Measurements from ENCODE around the gene BMP2.
A peak's percentile ranks its signal among the peaks of the same experiment; 100 is the strongest.

BMP2 gene

GRCh38 chr20:6768228-6769140, 998 bp downstream of the BMP2 start:
- DNase-seq, result peak; percentile 25 to 33

GRCh38 chr20:6769903-6770785, 2.7 kb downstream of the BMP2 start:
- no peak for DNase-seq

GRCh38 chr20:6770786-6771100, 3.3 kb downstream of the BMP2 start:
- no peak for DNase-seq

GRCh38 chr20:6780433-6781190, 13.1 kb downstream of the BMP2 start:
- no peak for DNase-seq

- DNase-seq, result no peak
Measured at GRCh38 chr20:6783752-6784151, 16.3 kb downstream of the BMP2 start.

GRCh38 chr20:6784210-6784631, 16.7 kb downstream of the BMP2 start:
- DNase-seq, result no peak

- DNase-seq, result no peak
Measured at GRCh38 chr20:6784767-6785166, 17.3 kb downstream of the BMP2 start.

- DNase-seq, result no peak
Measured at GRCh38 chr20:6786548-6786947, 19.1 kb downstream of the BMP2 start.

- no peak for DNase-seq
Measured at GRCh38 chr20:6792789-6793188, 25.3 kb downstream of the BMP2 start.

GRCh38 chr20:6802227-6802626, 34.7 kb downstream of the BMP2 start:
- no peak for DNase-seq

- DNase-seq, result no peak
Measured at GRCh38 chr20:6806275-6806674, 38.8 kb downstream of the BMP2 start.

- no peak for DNase-seq
Measured at GRCh38 chr20:6811262-6812035, 44.0 kb downstream of the BMP2 start.

- no peak for DNase-seq
Measured at GRCh38 chr20:6812530-6812929, 45.0 kb downstream of the BMP2 start.

- no peak for DNase-seq
Measured at GRCh38 chr20:6814945-6815344, 47.5 kb downstream of the BMP2 start.

- DNase-seq, result no peak
Measured at GRCh38 chr20:6818033-6818808, 50.7 kb downstream of the BMP2 start.

- DNase-seq, result no peak
Measured at GRCh38 chr20:6819599-6819998, 52.1 kb downstream of the BMP2 start.

- no peak for DNase-seq
Measured at GRCh38 chr20:6824401-6824800, 56.9 kb downstream of the BMP2 start.

GRCh38 chr20:6827472-6827871, 60.0 kb downstream of the BMP2 start:
- DNase-seq, result no peak

GRCh38 chr20:6828794-6829423, 61.4 kb downstream of the BMP2 start:
- peak; percentile 45 to 86 for DNase-seq

GRCh38 chr20:6829510-6830116, 62.1 kb downstream of the BMP2 start:
- DNase-seq, result no peak
